Measurements from ENCODE around the gene BABAM2.

- TF ChIP-seq POLR2A (IDR thresholded peaks at IDR 0.05) (no peak), CTCF (IDR thresholded peaks at IDR 0.05) (no peak)
Measured at GRCh38 chr2:28310107-28310506, 419.6 kb downstream of the BABAM2 start.

Measured in Peyer's patch (tissue), 4 donors.